Vagina (tissue), 2 donors: ENCODE data around the gene PDRG1. TPM values are rescaled to one million over a fixed set of nuclear protein-coding genes. Genes with fewer than 3 reads are reported as not detected.

Experiments
- DNase-seq, 2 donors: peaks; one replicate each; pipeline ENCODE4 v3.0.0-alpha.2; 2017; ENCODE audit errors: extremely low spot score in 2 of 2
- H3K27ac ChIP-seq: fragments of 200-600 bp; sonication (generic); one replicate; pipeline ENCODE4 v1.5.1; 2019
- H3K27me3 ChIP-seq: fragments of 200-600 bp; sonication (generic); one replicate; pipeline ENCODE4 v1.5.1; 2019
- H3K36me3 ChIP-seq, 2 donors: fragments of 200-600 bp; sonication (generic); one replicate each; pipeline ENCODE4 v1.5.1; 2017 to 2019
- H3K4me1 ChIP-seq: fragments of 200-600 bp; sonication (generic); one replicate; pipeline ENCODE4 v1.5.1; 2019
- H3K4me3 ChIP-seq, 2 donors: fragments of 200-600 bp; sonication (generic); 1 replicate in 1 of 2; 2 replicates in 1 of 2; pipeline ENCODE4 v1.5.1; 2016 to 2019
- H3K9me3 ChIP-seq: fragments of 200-600 bp; sonication (generic); one replicate; pipeline ENCODE4 v1.5.1; 2019
- CTCF ChIP-seq, 3 experiments: fragments of 450-650 bp in 2 of 3; fragments of 200-600 bp in 1 of 3; sonication (generic) in 1 of 3; IDR thresholded peaks; one replicate each; pipeline ENCODE4 v1.5.1; 2017 to 2019; ENCODE audit warnings: antibody characterized with exemption in 3 of 3, mild to moderate bottlenecking in 2 of 3, moderate library complexity in 2 of 3
- POLR2A ChIP-seq, 2 donors: fragments of 450-650 bp; IDR thresholded peaks; one replicate each; pipeline ENCODE4 v1.6.1; 2017; ENCODE audit warnings: antibody characterized with exemption in 2 of 2, mild to moderate bottlenecking in 2 of 2, moderate library complexity in 2 of 2
- POLR2AphosphoS5 ChIP-seq, 2 donors: sonication (generic); formaldehyde crosslinking; IDR thresholded peaks; one replicate each; pipeline ENCODE4 v1.9.0; 2017; ENCODE audit warnings: antibody characterized with exemption in 2 of 2, mild to moderate bottlenecking in 2 of 2, low read depth in 1 of 2; ENCODE audit not compliant: insufficient read depth in 1 of 2
- intact Hi-C: fragments of 100-400 bp; cut with DNase I; formaldehyde crosslinking; loops from one replicate; pipeline ENCODE4 v1.15.1; 2023
- total RNA-seq: library from RNA; depleted of rRNA; stranded (reverse); fragments of >200 nt; gene quantifications from one replicate; pipeline ENCODE4 v1.2.3, GENCODE V29; 2016

The PDRG1 gene
- total RNA-seq, 1 donor from 2014 or later: 5.9 TPM

- no peak overlapping the region for H3K4me3 ChIP-seq
- no peak overlapping the region for H3K27ac ChIP-seq
- no peaks in the 10 kb centered on the region for H3K36me3 ChIP-seq
- TF ChIP-seq POLR2A (IDR thresholded peaks at IDR 0.05) (no peak), CTCF (IDR thresholded peaks at IDR 0.05) (no peak), POLR2AphosphoS5 (IDR thresholded peaks at IDR 0.05; ENCODE audit: insufficient read depth in 1 of 2, low read depth in 1 of 2) (no peak)
- intact Hi-C loops: no loop called here
- no peaks in the 10 kb centered on the region for H3K9me3 ChIP-seq
- H3K4me1 ChIP-seq: peaks cover 5% of the 10 kb centered on the region
- H3K27me3 ChIP-seq: no peaks in the 10 kb centered on the region
- no peak for DNase-seq
Observed at GRCh38 chr20:31966991-31967655, 15.3 kb upstream of the PDRG1 start.

GRCh38 chr20:31963889-31964288 lies 12.0 kb upstream of the PDRG1 start:
- H3K27me3 ChIP-seq: no peaks in the 10 kb centered on the region
- no peak overlapping the region for H3K4me3 ChIP-seq
- intact Hi-C loops: no loop called here
- H3K4me1 ChIP-seq: peaks cover 5% of the 10 kb centered on the region
- DNase-seq: no peak
- TF ChIP-seq POLR2AphosphoS5 (IDR thresholded peaks at IDR 0.05; ENCODE audit: insufficient read depth in 1 of 2, low read depth in 1 of 2) (no peak), POLR2A (IDR thresholded peaks at IDR 0.05) (no peak), CTCF (IDR thresholded peaks at IDR 0.05) (no peak)
- H3K27ac ChIP-seq: no peak overlapping the region
- no peaks in the 10 kb centered on the region for H3K9me3 ChIP-seq
- H3K36me3 ChIP-seq: no peaks in the 10 kb centered on the region

GRCh38 chr20:31962761-31963160 lies 10.9 kb upstream of the PDRG1 start:
- no peaks in the 10 kb centered on the region for H3K27me3 ChIP-seq
- H3K27ac ChIP-seq: no peak overlapping the region
- TF ChIP-seq POLR2A (IDR thresholded peaks at IDR 0.05) (no peak), CTCF (IDR thresholded peaks at IDR 0.05) (no peak), POLR2AphosphoS5 (IDR thresholded peaks at IDR 0.05; ENCODE audit: insufficient read depth in 1 of 2, low read depth in 1 of 2) (no peak)
- no peak overlapping the region for H3K4me3 ChIP-seq
- intact Hi-C loops: no loop called here
- H3K36me3 ChIP-seq: no peaks in the 10 kb centered on the region
- H3K4me1 ChIP-seq: peaks cover 3% of the 10 kb centered on the region
- no peaks in the 10 kb centered on the region for H3K9me3 ChIP-seq
- no peak for DNase-seq

GRCh38 chr20:31956556-31957526 lies 5.0 kb upstream of the PDRG1 start:
- intact Hi-C loops: no loop called here
- DNase-seq: no peak
- Histone ChIP-seq H3K27me3 (no peaks in the 10 kb centered on the region), H3K27ac (no peak overlapping the region), H3K4me3 (no peak overlapping the region), H3K4me1 (no peaks in the 10 kb centered on the region), H3K9me3 (no peaks in the 10 kb centered on the region), H3K36me3 (no peaks in the 10 kb centered on the region)
- TF ChIP-seq CTCF (IDR thresholded peaks at IDR 0.05): no peak
- TF ChIP-seq POLR2AphosphoS5 (IDR thresholded peaks at IDR 0.05; ENCODE audit: insufficient read depth in 1 of 2, low read depth in 1 of 2): no peak
- no peak for TF ChIP-seq POLR2A (IDR thresholded peaks at IDR 0.05)
